Prostate gland (tissue), 2 donors: ENCODE data around the gene SSUH2. TPM values are rescaled to one million over a fixed set of nuclear protein-coding genes. Genes with fewer than 3 reads are reported as not detected.

Source experiments
- DNase-seq: peaks from one replicate; pipeline ENCODE4 v3.0.0-alpha.2; 2019; ENCODE audit warnings: low spot score
- H3K27ac ChIP-seq, 2 donors: fragments of 200-600 bp; sonication (generic); 2 replicates each; pipeline ENCODE4 v1.5.1; 2017 to 2019
- H3K27me3 ChIP-seq: fragments of 200-600 bp; sonication (generic); replicated peaks from 2 replicates; pipeline ENCODE4 v1.5.1; 2019; ENCODE audit not compliant: insufficient read depth
- H3K36me3 ChIP-seq, 2 donors: fragments of 200-600 bp; sonication (generic); 1 replicate in 1 of 2; 2 replicates in 1 of 2; pipeline versions ENCODE4 v1.5.1 to v1.8.1; 2017 to 2019
- H3K4me1 ChIP-seq: fragments of 200-600 bp; sonication (generic); replicated peaks from 2 replicates; pipeline ENCODE4 v1.5.1; 2019
- H3K4me3 ChIP-seq, 2 donors: fragments of 200-600 bp; sonication (generic); 2 replicates each; pipeline ENCODE4 v1.5.1; 2017 to 2019
- H3K9me3 ChIP-seq: fragments of 200-600 bp; sonication (generic); 2 replicates; pipeline ENCODE4 v1.5.1; 2017
- CTCF ChIP-seq, 4 experiments: fragments of 200-600 bp in 2 of 4; fragments of 450-650 bp in 2 of 4; sonication (generic) in 2 of 4; IDR thresholded peaks; 1 replicate in 3 of 4; 2 replicates in 1 of 4; pipeline ENCODE4 v1.5.1; 2016 to 2019; ENCODE audit warnings: antibody characterized with exemption in 4 of 4, mild to moderate bottlenecking in 2 of 4, moderate library complexity in 2 of 4
- POLR2A ChIP-seq: fragments of 450-650 bp; IDR thresholded peaks from one replicate; pipeline ENCODE4 v1.6.1; 2016; ENCODE audit warnings: antibody characterized with exemption, mild to moderate bottlenecking
- POLR2AphosphoS5 ChIP-seq: sonication (generic); formaldehyde crosslinking; IDR thresholded peaks from one replicate; pipeline ENCODE4 v1.6.1; 2017; ENCODE audit warnings: antibody characterized with exemption
- WGBS: methylation state at CpG from one replicate; pipeline ENCODE4 v1.1.5; 2018; 5-methylcytosine and 5-hydroxymethylcytosine counted together
- intact Hi-C: fragments of 100-400 bp; cut with DNase I; formaldehyde crosslinking; loops from one replicate; pipeline ENCODE4 v1.14.2; 2022
- total RNA-seq, 2 donors: library from RNA; depleted of rRNA; stranded (reverse); fragments of >200 nt; gene quantifications; one replicate each; pipeline ENCODE4 v1.1.0, GENCODE V29; 2016

SSUH2 gene
- total RNA-seq, 2 donors from 2014 or later: 0.27 to 2.6 TPM

GRCh38 chr3:8642001-8642400, 2.6 kb downstream of the SSUH2 start:
- Histone ChIP-seq H3K27me3 (no peaks in the 10 kb centered on the region), H3K4me3 (no peak overlapping the region), H3K27ac (no peak overlapping the region), H3K9me3 (no peaks in the 10 kb centered on the region), H3K4me1 (no peaks in the 10 kb centered on the region), H3K36me3 (no peaks in the 10 kb centered on the region)
- no peak for DNase-seq
- no peak for TF ChIP-seq POLR2AphosphoS5
- no peak for TF ChIP-seq POLR2A
- no peak for TF ChIP-seq CTCF (IDR thresholded peaks at IDR 0.05)
- WGBS: 95% methylated on average over 2 of the region's 2 CpGs
- intact Hi-C loops: no loop called here

- 81% methylated on average over 7 of the region's 7 CpGs for WGBS
- TF ChIP-seq CTCF (IDR thresholded peaks at IDR 0.05) (no peak), POLR2A (no peak), POLR2AphosphoS5 (no peak)
Observed at GRCh38 chr3:8641472-8641871, 3.1 kb downstream of the SSUH2 start.

GRCh38 chr3:8640223-8640622, 4.4 kb downstream of the SSUH2 start:
- no peaks in the 10 kb centered on the region for H3K36me3 ChIP-seq
- DNase-seq: no peak
- H3K27ac ChIP-seq: no peak overlapping the region
- no peaks in the 10 kb centered on the region for H3K9me3 ChIP-seq
- 97% methylated on average over 1 of the region's 1 CpG for WGBS
- TF ChIP-seq POLR2A: no peak
- no peak for TF ChIP-seq POLR2AphosphoS5
- no peak for TF ChIP-seq CTCF (IDR thresholded peaks at IDR 0.05)
- no peaks in the 10 kb centered on the region for H3K27me3 ChIP-seq
- no peak overlapping the region for H3K4me3 ChIP-seq
- no peaks in the 10 kb centered on the region for H3K4me1 ChIP-seq
- intact Hi-C loops: no loop called here

More at GRCh38 chr3:8641472-8641871, 3.1 kb downstream of the SSUH2 start:
- H3K27me3 ChIP-seq: no peaks in the 10 kb centered on the region
- H3K27ac ChIP-seq: no peak overlapping the region
- intact Hi-C loops: no loop called here
- no peaks in the 10 kb centered on the region for H3K36me3 ChIP-seq
- no peaks in the 10 kb centered on the region for H3K4me1 ChIP-seq
- H3K4me3 ChIP-seq: no peak overlapping the region
- no peaks in the 10 kb centered on the region for H3K9me3 ChIP-seq
- no peak for DNase-seq

- Histone ChIP-seq H3K27ac (no peak overlapping the region), H3K4me3 (no peak overlapping the region), H3K9me3 (no peaks in the 10 kb centered on the region), H3K4me1 (no peaks in the 10 kb centered on the region), H3K27me3 (no peaks in the 10 kb centered on the region), H3K36me3 (no peaks in the 10 kb centered on the region)
- TF ChIP-seq CTCF (IDR thresholded peaks at IDR 0.05) (no peak), POLR2A (no peak), POLR2AphosphoS5 (no peak)
- intact Hi-C loops: no loop called here
- WGBS: 71% methylated on average over 7 of the region's 7 CpGs
- no peak for DNase-seq
Observed at GRCh38 chr3:8639659-8640000, 5.0 kb downstream of the SSUH2 start.

GRCh38 chr3:8638994-8639658, 5.5 kb downstream of the SSUH2 start:
- Histone ChIP-seq H3K9me3 (no peaks in the 10 kb centered on the region), H3K27ac (no peak overlapping the region), H3K36me3 (no peaks in the 10 kb centered on the region), H3K27me3 (no peaks in the 10 kb centered on the region), H3K4me3 (no peak overlapping the region), H3K4me1 (no peaks in the 10 kb centered on the region)
- TF ChIP-seq POLR2A (no peak), CTCF (IDR thresholded peaks at IDR 0.05) (no peak), POLR2AphosphoS5 (no peak)
- intact Hi-C loops: no loop called here
- WGBS: 83% methylated on average over 13 of the region's 13 CpGs
- DNase-seq: no peak
